ENCODE data around the gene KREMEN1.

KREMEN1 gene

DNA sequence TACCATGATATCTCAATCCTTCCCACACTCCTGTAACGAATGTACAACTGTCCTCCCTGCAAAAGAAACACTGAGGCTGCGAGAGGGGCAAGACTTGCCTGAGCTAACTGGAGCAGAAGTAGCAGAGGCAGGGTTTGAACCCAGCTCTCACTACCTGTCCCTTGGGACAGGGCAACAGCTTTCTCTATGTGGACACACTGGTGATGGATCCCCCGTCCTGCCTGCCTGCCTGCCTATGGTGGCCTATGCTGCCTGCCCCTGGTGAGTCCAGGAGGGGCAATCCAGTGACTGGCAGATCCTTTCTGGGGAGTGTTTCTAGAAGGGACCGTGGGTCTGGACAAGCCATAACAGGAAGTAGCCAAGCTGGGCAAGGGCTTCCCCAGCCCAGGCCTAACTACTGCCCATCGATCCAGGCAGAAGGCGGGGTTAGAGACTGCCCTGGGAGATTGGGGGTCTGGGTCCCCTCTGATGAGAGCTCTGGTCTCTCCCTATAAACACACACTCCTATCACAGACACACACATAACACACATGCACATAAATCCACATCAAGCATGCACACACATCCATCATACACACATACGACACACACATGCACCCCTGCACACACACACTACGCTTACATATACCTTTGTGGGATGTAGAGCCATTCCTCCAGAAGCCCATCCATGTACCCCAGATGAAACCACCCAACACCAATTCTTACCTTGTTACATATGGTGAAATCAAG is 131.8 kb downstream of the KREMEN1 start:
- no CpG with 5 or more reads among the region's 8 CpGs for WGBS (ENCODE audit: extremely low coverage, insufficient coverage, low lambda C conversion rate)
- no peak overlapping the region for H3K4me3 ChIP-seq (ENCODE audit: low read length)

DNA sequence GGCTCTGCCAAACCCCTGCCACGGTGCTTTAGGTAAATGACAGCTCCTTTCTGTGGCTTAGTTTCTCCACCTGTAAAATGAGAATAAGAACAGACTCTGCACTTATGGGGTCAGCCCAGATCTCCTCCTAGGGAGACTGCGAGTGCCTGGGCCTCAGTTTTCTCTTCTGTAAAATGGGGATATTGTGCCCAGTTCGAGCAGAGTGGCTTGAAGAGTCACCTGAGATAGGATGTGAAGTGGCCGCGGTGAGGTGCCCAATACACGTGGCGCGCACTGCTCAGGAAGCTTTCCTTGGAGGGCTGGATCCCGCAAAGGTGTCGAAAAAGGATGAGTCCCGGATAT is 132.4 kb downstream of the KREMEN1 start:
- H4K8ac ChIP-seq (ENCODE audit: low read depth, low read length): no peak overlapping the region
- WGBS (ENCODE audit: extremely low coverage, insufficient coverage, low lambda C conversion rate): no CpG with 5 or more reads among the region's 11 CpGs
- no peaks in the 10 kb centered on the region for H3K4me1 ChIP-seq (ENCODE audit: control insufficient read depth, low read depth, low read length)
- H2AK5ac ChIP-seq (ENCODE audit: low read length): no peak overlapping the region
- no peak overlapping the region for H3K27ac ChIP-seq (ENCODE audit: low read depth, low read length)
- H3K4me2 ChIP-seq (ENCODE audit: low read length): peak overlapping the region; percentile 62
- no peak overlapping the region for H2BK120ac ChIP-seq (ENCODE audit: low read depth, low read length)
- H3K9ac ChIP-seq (ENCODE audit: low read length): peak overlapping the region; percentile 43
- no peak overlapping the region for H3K4ac ChIP-seq (ENCODE audit: low read depth, low read length)
- no peak for DNase-seq
- H3K36me3 ChIP-seq (ENCODE audit: control insufficient read depth, insufficient read depth, low read length): no peaks in the 10 kb centered on the region
- H3K27me3 ChIP-seq (ENCODE audit: insufficient read depth, low read length, poor library complexity): no peaks in the 10 kb centered on the region
- peak overlapping the region; percentile 47 for H3K18ac ChIP-seq (ENCODE audit: low read length)
- peak overlapping the region; percentile 37 for H3K56ac ChIP-seq (ENCODE audit: low read length)
- no peaks in the 10 kb centered on the region for H3K79me2 ChIP-seq (ENCODE audit: control insufficient read depth, insufficient read depth, low read length)
- H2BK5ac ChIP-seq (ENCODE audit: low read length): no peak overlapping the region
- no peak overlapping the region for H2BK15ac ChIP-seq (replicated peaks; ENCODE audit: low read depth)
- no peaks in the 10 kb centered on the region for H3K79me1 ChIP-seq (ENCODE audit: low read length)
- H3K23ac ChIP-seq (ENCODE audit: low read length): peak overlapping the region; percentile 29
- no peak overlapping the region for H3K4me3 ChIP-seq (ENCODE audit: low read length)
- no peak overlapping the region for H4K5ac ChIP-seq (ENCODE audit: low read length)

More for the DNA sequence above, 131.8 kb downstream of the KREMEN1 start:
- no peak overlapping the region for H3K4ac ChIP-seq (ENCODE audit: low read depth, low read length)
- H3K23ac ChIP-seq (ENCODE audit: low read length): no peak overlapping the region
- H3K79me1 ChIP-seq (ENCODE audit: low read length): no peaks in the 10 kb centered on the region
- no peaks in the 10 kb centered on the region for H3K27me3 ChIP-seq (ENCODE audit: insufficient read depth, low read length, poor library complexity)
- no peak overlapping the region for H3K56ac ChIP-seq (ENCODE audit: low read length)
- H2BK5ac ChIP-seq (ENCODE audit: low read length): no peak overlapping the region
- H4K8ac ChIP-seq (ENCODE audit: low read depth, low read length): no peak overlapping the region
- H3K18ac ChIP-seq (ENCODE audit: low read length): no peak overlapping the region
- no peak overlapping the region for H2BK15ac ChIP-seq (replicated peaks; ENCODE audit: low read depth)
- no peak overlapping the region for H2AK5ac ChIP-seq (ENCODE audit: low read length)
- no peak overlapping the region for H3K4me2 ChIP-seq (ENCODE audit: low read length)
- H3K36me3 ChIP-seq (ENCODE audit: control insufficient read depth, insufficient read depth, low read length): no peaks in the 10 kb centered on the region
- DNase-seq: no peak
- no peak overlapping the region for H2BK120ac ChIP-seq (ENCODE audit: low read depth, low read length)
- H3K27ac ChIP-seq (ENCODE audit: low read depth, low read length): no peak overlapping the region
- H3K9ac ChIP-seq (ENCODE audit: low read length): no peak overlapping the region
- no peaks in the 10 kb centered on the region for H3K79me2 ChIP-seq (ENCODE audit: control insufficient read depth, insufficient read depth, low read length)
- H4K5ac ChIP-seq (ENCODE audit: low read length): no peak overlapping the region
- H3K4me1 ChIP-seq (ENCODE audit: control insufficient read depth, low read depth, low read length): no peaks in the 10 kb centered on the region

DNA sequence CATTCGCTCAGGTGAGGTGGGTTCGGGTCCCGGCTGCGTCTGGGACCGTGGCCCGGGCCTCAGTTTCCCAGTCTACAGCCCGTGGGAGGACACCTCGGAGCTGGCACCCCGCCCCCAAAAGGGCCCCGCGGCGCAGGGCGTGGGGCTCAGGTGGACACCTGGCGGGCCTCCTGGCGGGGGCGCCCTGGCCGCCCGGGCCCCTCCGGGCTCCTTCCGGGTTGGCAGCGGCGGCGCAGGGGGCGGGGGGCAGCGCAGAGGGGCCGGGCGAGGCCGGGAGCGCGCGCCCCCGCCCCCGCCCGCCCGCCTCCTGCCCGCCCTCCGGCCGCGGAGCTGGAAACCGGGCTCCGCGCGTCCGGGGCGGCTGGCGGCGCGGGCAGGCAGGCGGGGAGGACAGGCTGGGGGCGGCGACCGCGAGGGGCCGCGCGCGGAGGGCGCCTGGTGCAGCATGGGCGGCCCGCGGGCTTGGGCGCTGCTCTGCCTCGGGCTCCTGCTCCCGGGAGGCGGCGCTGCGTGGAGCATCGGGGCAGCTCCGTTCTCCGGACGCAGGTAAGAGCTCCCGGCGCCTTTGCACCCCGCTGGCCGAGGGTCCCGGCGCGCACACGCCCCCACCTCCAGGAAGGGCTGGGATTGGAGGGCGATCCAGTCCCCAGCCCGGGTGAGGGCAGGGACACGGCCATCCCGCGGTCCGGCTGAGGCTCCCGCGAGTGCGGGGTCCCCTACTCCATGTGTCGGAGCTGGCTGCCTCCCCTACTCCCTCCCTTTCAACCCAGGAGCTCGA is 132.9 kb downstream of the KREMEN1 start, which contains the start of gene EMID1:
Gene EMID1 (plus strand): TSS at position 303 of the 778 bp plus-strand sequence. CDS start 143 bp downstream, at position 446.
- Histone ChIP-seq H3K79me2 (ENCODE audit: control insufficient read depth, insufficient read depth, low read length) (no peaks in the 10 kb centered on the region), H3K18ac (ENCODE audit: low read length) (peak within 1 kb of the TSS; percentile 47), H3K4me2 (ENCODE audit: low read length) (peak within 1 kb of the TSS; percentile 63), H4K8ac (ENCODE audit: low read depth, low read length) (no peak within 1 kb of the TSS), H3K4ac (ENCODE audit: low read depth, low read length) (no peak within 1 kb of the TSS), H3K23ac (ENCODE audit: low read length) (peak within 1 kb of the TSS; percentile 29), H3K27me3 (ENCODE audit: insufficient read depth, low read length, poor library complexity) (no peaks in the 10 kb centered on the region), H2BK15ac (replicated peaks; ENCODE audit: low read depth) (no peak within 1 kb of the TSS), H2BK5ac (ENCODE audit: low read length) (no peak within 1 kb of the TSS), H3K9ac (ENCODE audit: low read length) (peak within 1 kb of the TSS; percentile 73), H3K56ac (ENCODE audit: low read length) (peak within 1 kb of the TSS; percentile 87), H3K27ac (ENCODE audit: low read depth, low read length) (no peak within 1 kb of the TSS), H3K79me1 (ENCODE audit: low read length) (no peaks in the 10 kb centered on the region), H3K36me3 (ENCODE audit: control insufficient read depth, insufficient read depth, low read length) (no peaks in the 10 kb centered on the region), H2BK120ac (ENCODE audit: low read depth, low read length) (no peak within 1 kb of the TSS), H3K4me1 (ENCODE audit: control insufficient read depth, low read depth, low read length) (no peaks in the 10 kb centered on the region), H3K4me3 (ENCODE audit: low read length) (peak within 1 kb of the TSS; percentile 34), H4K5ac (ENCODE audit: low read length) (no peak within 1 kb of the TSS), H2AK5ac (ENCODE audit: low read length) (no peak within 1 kb of the TSS)
- peak; percentile 37 for DNase-seq
- no CpG with 5 or more reads among the region's 90 CpGs for WGBS (ENCODE audit: extremely low coverage, insufficient coverage, low lambda C conversion rate)

DNA sequence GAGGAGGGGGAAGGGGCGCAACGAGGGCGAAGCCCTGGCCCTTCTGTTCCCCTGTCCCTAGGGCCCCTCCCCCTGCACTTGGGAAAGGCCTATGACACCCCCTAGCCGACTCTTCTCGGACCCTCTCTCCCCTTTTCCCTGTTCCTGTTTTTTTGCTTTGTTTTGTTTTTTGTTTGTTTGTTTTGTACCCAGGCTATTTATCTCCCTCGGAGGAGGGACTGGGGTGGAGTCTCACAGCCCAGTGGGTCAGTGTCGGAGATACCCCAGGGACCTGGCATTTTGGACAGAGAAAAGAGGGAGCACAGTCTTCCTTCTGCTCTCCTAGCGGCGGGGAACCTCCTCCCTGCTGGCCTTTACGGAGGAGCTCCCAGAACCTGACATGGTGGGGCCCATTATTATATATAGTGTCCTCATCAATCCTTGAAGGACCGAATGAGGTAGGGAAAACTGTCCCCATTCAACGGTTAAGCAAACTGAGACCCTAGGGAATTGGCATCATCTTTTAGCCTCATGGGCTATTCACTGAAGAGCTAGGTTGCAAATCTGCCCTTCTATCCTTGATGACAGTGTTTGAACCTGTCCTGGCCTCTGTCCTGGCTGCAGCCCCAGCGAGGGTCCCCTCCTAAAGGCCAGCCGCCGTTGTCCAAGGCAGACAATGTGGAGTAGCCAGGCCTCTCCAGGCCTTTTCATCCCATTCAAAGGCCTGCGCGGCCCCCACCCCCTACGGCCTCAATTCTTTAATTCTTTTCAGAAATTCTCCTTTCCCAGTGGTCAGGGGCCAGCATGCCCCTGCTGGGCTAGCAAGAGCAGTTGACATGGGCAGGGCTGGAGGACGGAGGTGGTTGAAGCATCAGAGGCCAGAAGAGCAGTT is 133.8 kb downstream of the KREMEN1 start:
- H3K79me2 ChIP-seq (ENCODE audit: control insufficient read depth, insufficient read depth, low read length): no peaks in the 10 kb centered on the region
- H2BK5ac ChIP-seq (ENCODE audit: low read length): no peak overlapping the region
- H3K27me3 ChIP-seq (ENCODE audit: insufficient read depth, low read length, poor library complexity): no peaks in the 10 kb centered on the region
- H3K79me1 ChIP-seq (ENCODE audit: low read length): no peaks in the 10 kb centered on the region
- peak overlapping the region; percentile 34 for H3K4me3 ChIP-seq (ENCODE audit: low read length)
- H3K4me1 ChIP-seq (ENCODE audit: control insufficient read depth, low read depth, low read length): no peaks in the 10 kb centered on the region
- H3K4me2 ChIP-seq (ENCODE audit: low read length): peak overlapping the region; percentile 63
- peak overlapping the region; percentile 73 for H3K9ac ChIP-seq (ENCODE audit: low read length)
- no peak overlapping the region for H3K4ac ChIP-seq (ENCODE audit: low read depth, low read length)
- no peak overlapping the region for H2BK15ac ChIP-seq (replicated peaks; ENCODE audit: low read depth)
- H4K5ac ChIP-seq (ENCODE audit: low read length): no peak overlapping the region
- peak overlapping the region; percentile 47 for H3K18ac ChIP-seq (ENCODE audit: low read length)
- no peak overlapping the region for H3K27ac ChIP-seq (ENCODE audit: low read depth, low read length)
- H3K23ac ChIP-seq (ENCODE audit: low read length): no peak overlapping the region
- no peak overlapping the region for H4K8ac ChIP-seq (ENCODE audit: low read depth, low read length)
- no CpG with 5 or more reads among the region's 19 CpGs for WGBS (ENCODE audit: extremely low coverage, insufficient coverage, low lambda C conversion rate)
- H2AK5ac ChIP-seq (ENCODE audit: low read length): no peak overlapping the region
- H3K36me3 ChIP-seq (ENCODE audit: control insufficient read depth, insufficient read depth, low read length): no peaks in the 10 kb centered on the region
- H2BK120ac ChIP-seq (ENCODE audit: low read depth, low read length): no peak overlapping the region
- H3K56ac ChIP-seq (ENCODE audit: low read length): peak overlapping the region; percentile 87
- no peak for DNase-seq

DNA sequence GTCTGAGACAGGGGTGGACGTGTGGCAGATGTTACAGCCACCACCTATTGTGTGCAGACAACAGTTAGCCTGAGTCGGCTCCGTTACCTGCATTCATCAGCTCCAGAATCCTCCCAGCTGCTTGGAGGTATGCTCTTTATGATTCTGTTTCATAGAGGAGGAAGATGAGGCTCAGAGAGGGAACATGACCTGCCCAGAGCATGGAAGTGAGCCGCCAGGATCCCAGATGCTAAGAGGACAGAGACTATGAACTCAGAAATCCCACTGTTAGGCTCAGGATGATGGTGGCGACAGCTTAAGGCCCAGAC is 134.4 kb downstream of the KREMEN1 start:
- Histone ChIP-seq H3K36me3 (ENCODE audit: control insufficient read depth, insufficient read depth, low read length) (no peaks in the 10 kb centered on the region), H3K4me2 (ENCODE audit: low read length) (no peak overlapping the region), H3K79me1 (ENCODE audit: low read length) (no peaks in the 10 kb centered on the region), H3K4me1 (ENCODE audit: control insufficient read depth, low read depth, low read length) (no peaks in the 10 kb centered on the region), H2BK5ac (ENCODE audit: low read length) (no peak overlapping the region), H2BK120ac (ENCODE audit: low read depth, low read length) (no peak overlapping the region), H3K27ac (ENCODE audit: low read depth, low read length) (no peak overlapping the region), H2AK5ac (ENCODE audit: low read length) (no peak overlapping the region), H4K8ac (ENCODE audit: low read depth, low read length) (no peak overlapping the region), H3K18ac (ENCODE audit: low read length) (no peak overlapping the region), H3K23ac (ENCODE audit: low read length) (no peak overlapping the region), H3K56ac (ENCODE audit: low read length) (no peak overlapping the region), H2BK15ac (replicated peaks; ENCODE audit: low read depth) (no peak overlapping the region), H4K5ac (ENCODE audit: low read length) (no peak overlapping the region), H3K9ac (ENCODE audit: low read length) (no peak overlapping the region), H3K79me2 (ENCODE audit: control insufficient read depth, insufficient read depth, low read length) (no peaks in the 10 kb centered on the region), H3K4ac (ENCODE audit: low read depth, low read length) (no peak overlapping the region), H3K27me3 (ENCODE audit: insufficient read depth, low read length, poor library complexity) (no peaks in the 10 kb centered on the region), H3K4me3 (ENCODE audit: low read length) (no peak overlapping the region)
- no peak for DNase-seq
- no CpG with 5 or more reads among the region's 5 CpGs for WGBS (ENCODE audit: extremely low coverage, insufficient coverage, low lambda C conversion rate)
